NCI-H446 (cell line): ENCODE results near the gene MED15.

Source experiments
- DNase-seq, 2 experiments: peaks; one replicate each; lab custom pipeline; 2025; lab: John Stamatoyannopoulos, UW

Gene MED15

GRCh38 chr22:20509344-20510047 lies 2.1 kb downstream of the MED15 start:
- no peak for DNase-seq

GRCh38 chr22:20510811-20511577 lies 3.6 kb downstream of the MED15 start:
- no peak for DNase-seq

GRCh38 chr22:20511578-20512229 lies 4.3 kb downstream of the MED15 start:
- DNase-seq = no peak

GRCh38 chr22:20514658-20515406 lies 7.4 kb downstream of the MED15 start:
- DNase-seq = no peak

- DNase-seq = no peak
These were observed 9.0 kb downstream of the MED15 start for GRCh38 chr22:20516399-20516798.

GRCh38 chr22:20517422-20517821 lies 10.0 kb downstream of the MED15 start:
- no peak for DNase-seq

GRCh38 chr22:20517841-20518592 lies 10.6 kb downstream of the MED15 start:
- DNase-seq = no peak

GRCh38 chr22:20519558-20519957 lies 12.1 kb downstream of the MED15 start:
- no peak for DNase-seq

GRCh38 chr22:20520093-20520511 lies 12.7 kb downstream of the MED15 start:
- DNase-seq = no peak

GRCh38 chr22:20522134-20523004 lies 15.0 kb downstream of the MED15 start:
- DNase-seq = no peak

- no peak for DNase-seq
These were observed 15.9 kb downstream of the MED15 start for GRCh38 chr22:20523086-20523983.

- no peak for DNase-seq
These were observed 16.6 kb downstream of the MED15 start for GRCh38 chr22:20524004-20524481.

- no peak for DNase-seq
These were observed 17.6 kb downstream of the MED15 start for GRCh38 chr22:20525048-20525447.

- no peak for DNase-seq
These were observed 18.9 kb downstream of the MED15 start for GRCh38 chr22:20526305-20526627.

- DNase-seq = no peak
These were observed 19.4 kb downstream of the MED15 start for GRCh38 chr22:20526628-20527355.

GRCh38 chr22:20528405-20528978 lies 21.1 kb downstream of the MED15 start:
- DNase-seq = no peak

GRCh38 chr22:20530368-20531153 lies 23.2 kb downstream of the MED15 start:
- DNase-seq = no peak

GRCh38 chr22:20531154-20531403 lies 23.7 kb downstream of the MED15 start:
- DNase-seq = no peak
